CD4-positive, CD25-positive, alpha-beta regulatory T cell (primary cell): Measurements from ENCODE around the gene TTC28. TPM values are rescaled to one million over a fixed set of nuclear protein-coding genes. Genes with fewer than 3 reads are reported as not detected.

Source experiments
- ATAC-seq, 2 donors: fragments of 150-1000 bp; cut with Tn5 transposase; one replicate each; pipeline ENCODE4 v1.10.0; 2021; ENCODE audit warnings: low read depth in 2 of 2, moderate number of reproducible peaks in 2 of 2, moderate library complexity in 1 of 2
- DNase-seq, 3 donors: peaks; one replicate each; pipeline versions ENCODE4 v3.0.0 to v3.0.0-alpha.2; 2012 to 2022; ENCODE audit warnings: mixed read lengths in 1 of 3
- H3K27ac ChIP-seq: one replicate; pipeline ENCODE4 v1.7.0; 2013; ENCODE audit warnings: mild to moderate bottlenecking, low read length; ENCODE audit not compliant: insufficient read depth, poor library complexity, severe bottlenecking
- H3K27me3 ChIP-seq: one replicate; pipeline ENCODE4 v1.7.0; 2013; ENCODE audit warnings: low read length; ENCODE audit not compliant: control insufficient read depth, insufficient read depth
- H3K36me3 ChIP-seq: one replicate; pipeline ENCODE4 v1.7.0; 2013; ENCODE audit warnings: mild to moderate bottlenecking, low read length, moderate library complexity; ENCODE audit not compliant: control insufficient read depth, insufficient read depth
- H3K4me1 ChIP-seq: 2 replicates; pipeline ENCODE4 v1.7.0; 2013; ENCODE audit warnings: mild to moderate bottlenecking, low read length; ENCODE audit not compliant: insufficient read depth, control insufficient read depth, poor library complexity, severe bottlenecking
- H3K4me3 ChIP-seq: one replicate; pipeline ENCODE4 v1.7.0; 2013; ENCODE audit warnings: low read depth, mild to moderate bottlenecking, low read length, moderate library complexity
- H3K9me3 ChIP-seq, 2 experiments: 1 replicate in 1 of 2; 2 replicates in 1 of 2; pipeline ENCODE4 v1.7.0; 2013; ENCODE audit warnings: low read length in 2 of 2, mild to moderate bottlenecking in 1 of 2, moderate library complexity in 1 of 2; ENCODE audit not compliant: control insufficient read depth in 2 of 2
- H3K27ac Mint-ChIP-seq, 3 donors: one replicate each; pipeline ENCODE4 v1.8.0; 2020 to 2022; ENCODE audit warnings: mild to moderate bottlenecking in 3 of 3, mixed read lengths in 3 of 3, moderate library complexity in 2 of 3
- H3K27me3 Mint-ChIP-seq: one replicate; pipeline ENCODE4 v1.8.0; 2022; ENCODE audit warnings: mild to moderate bottlenecking, mixed read lengths
- H3K36me3 Mint-ChIP-seq: one replicate; pipeline ENCODE4 v1.8.0; 2020; ENCODE audit warnings: mixed read lengths
- H3K4me1 Mint-ChIP-seq, 4 donors: one replicate each; pipeline ENCODE4 v1.8.0; 2020 to 2022; ENCODE audit warnings: mixed read lengths in 4 of 4, mild to moderate bottlenecking in 1 of 4
- H3K4me3 Mint-ChIP-seq, 4 donors: one replicate each; pipeline ENCODE4 v1.8.0; 2020 to 2022; ENCODE audit warnings: mild to moderate bottlenecking in 4 of 4, mixed read lengths in 4 of 4, moderate library complexity in 3 of 4
- H3K9me3 Mint-ChIP-seq, 7 donors: one replicate each; pipeline ENCODE4 v1.8.0; 2020 to 2022; ENCODE audit warnings: mixed read lengths in 7 of 7, mild to moderate bottlenecking in 3 of 7, moderate library complexity in 2 of 7
- polyA plus RNA-seq, 4 donors: library from polyadenylated mRNA; unstranded; fragments of 300-500 nt; fragmentation: Illumina TruSeq; gene quantifications; one replicate each; pipeline ENCODE4 v1.2.3, GENCODE V29; 2021
- total RNA-seq: library from RNA; stranded (reverse); gene quantifications from one replicate; pipeline ENCODE4 v1.2.3, GENCODE V29; 2022

The TTC28 gene
- total and polyA plus RNA-seq, 5 donors from 2014 or later = 0.02 to 2.7 (median 0.28) TPM; not detected in 1

DNA sequence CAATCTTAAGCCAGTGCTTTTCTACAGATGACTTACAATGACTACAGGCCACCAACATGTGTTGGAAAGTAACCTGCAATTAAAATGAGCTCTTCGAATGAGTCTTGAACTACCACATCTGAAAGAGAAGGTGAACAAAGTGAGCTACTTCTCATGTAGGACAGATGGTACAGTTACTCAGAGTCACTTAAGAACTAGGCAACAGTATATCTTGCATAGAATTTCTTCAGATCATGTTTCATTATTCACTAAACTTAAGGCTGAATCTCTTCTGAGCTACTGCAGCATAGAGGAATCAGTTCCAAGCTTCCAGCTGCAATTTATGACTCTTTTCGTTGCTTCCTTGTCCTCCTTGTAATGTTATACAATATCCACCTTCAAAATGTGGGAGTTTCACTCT, 270.9 kb downstream of the TTC28 start:
- H3K36me3 Mint-ChIP-seq = no peaks in the 10 kb centered on the region
- no peak overlapping the region for H3K4me3 Mint-ChIP-seq
- no peak for ATAC-seq

DNA sequence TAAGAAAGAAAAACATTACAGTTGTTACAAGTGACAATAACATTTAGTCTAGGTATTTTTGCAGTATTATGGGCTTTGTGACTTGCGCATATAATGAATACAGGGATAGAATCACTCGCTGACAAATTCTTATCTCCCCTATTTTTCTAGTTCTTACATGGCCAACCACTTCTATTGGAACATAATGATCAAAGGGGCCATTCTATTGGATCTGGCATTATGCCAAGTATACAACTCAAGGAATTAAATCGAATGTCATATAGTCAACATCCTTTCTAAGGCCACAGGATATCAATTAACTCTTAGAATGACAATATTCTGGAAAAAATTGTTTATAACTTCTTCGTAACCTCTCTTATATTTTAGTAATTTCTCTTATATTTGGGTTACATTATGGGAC, 272.0 kb downstream of the TTC28 start:
- peaks cover 0 to 3% (median 0%) of the 10 kb centered on the region in 7 donors for H3K9me3 Mint-ChIP-seq
- Histone ChIP-seq H3K36me3 (no peaks in the 10 kb centered on the region), H3K9me3 (no peaks in the 10 kb centered on the region), H3K27ac (no peak overlapping the region), H3K4me1 (no peaks in the 10 kb centered on the region), H3K27me3 (no peaks in the 10 kb centered on the region), H3K4me3 (no peak overlapping the region)
- peaks cover 0 to 13% (median 0%) of the 10 kb centered on the region in 4 donors for H3K4me1 Mint-ChIP-seq
- peaks cover 4% of the 10 kb centered on the region for H3K27me3 Mint-ChIP-seq
- H3K36me3 Mint-ChIP-seq = no peaks in the 10 kb centered on the region
- no peak overlapping the region for H3K4me3 Mint-ChIP-seq
- peak overlapping the region in 1 of 3 donors; percentile 10 for H3K27ac Mint-ChIP-seq
- ATAC-seq (no peak), DNase-seq (no peak)

More for the DNA sequence above, 270.9 kb downstream of the TTC28 start:
- H3K4me1 Mint-ChIP-seq = peaks cover 0 to 6% (median 0%) of the 10 kb centered on the region in 4 donors
- H3K36me3 ChIP-seq = no peaks in the 10 kb centered on the region
- H3K27ac Mint-ChIP-seq = no peak overlapping the region
- no peak for DNase-seq
- peaks cover 0 to 3% (median 0%) of the 10 kb centered on the region in 7 donors for H3K9me3 Mint-ChIP-seq
- H3K27ac ChIP-seq = no peak overlapping the region
- H3K27me3 ChIP-seq = no peaks in the 10 kb centered on the region
- no peaks in the 10 kb centered on the region for H3K4me1 ChIP-seq
- peaks cover 4% of the 10 kb centered on the region for H3K27me3 Mint-ChIP-seq
- H3K4me3 ChIP-seq = no peak overlapping the region
- no peaks in the 10 kb centered on the region for H3K9me3 ChIP-seq

DNA sequence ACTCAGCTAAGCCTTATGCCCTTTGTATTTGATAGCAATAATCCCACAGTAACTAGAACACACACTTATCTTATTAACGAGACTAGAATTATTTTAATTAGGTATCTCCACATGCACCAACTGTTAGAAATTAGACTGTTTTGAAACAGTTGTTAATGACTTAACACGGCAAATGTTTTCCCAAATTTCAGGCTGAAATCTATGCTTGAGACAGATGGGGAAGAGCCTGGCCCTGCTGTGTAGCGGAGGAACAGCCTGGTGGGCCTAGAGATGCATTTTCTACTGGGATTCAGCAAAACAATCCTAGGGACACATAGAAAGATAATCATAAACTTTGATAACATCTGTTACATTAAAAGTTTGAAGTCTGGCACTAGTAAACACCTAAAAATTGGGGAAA, 273.4 kb downstream of the TTC28 start:
- H3K27ac Mint-ChIP-seq = no peak overlapping the region
- Histone ChIP-seq H3K4me1 (no peaks in the 10 kb centered on the region), H3K36me3 (no peaks in the 10 kb centered on the region), H3K27ac (no peak overlapping the region), H3K27me3 (no peaks in the 10 kb centered on the region), H3K4me3 (no peak overlapping the region), H3K9me3 (no peaks in the 10 kb centered on the region)
- ATAC-seq = no peak
- no peaks in the 10 kb centered on the region for H3K9me3 Mint-ChIP-seq
- no peak overlapping the region for H3K4me3 Mint-ChIP-seq
- H3K27me3 Mint-ChIP-seq = peaks cover 4% of the 10 kb centered on the region
- peaks cover 0 to 21% (median 0%) of the 10 kb centered on the region in 4 donors for H3K4me1 Mint-ChIP-seq
- no peaks in the 10 kb centered on the region for H3K36me3 Mint-ChIP-seq
- no peak for DNase-seq

DNA sequence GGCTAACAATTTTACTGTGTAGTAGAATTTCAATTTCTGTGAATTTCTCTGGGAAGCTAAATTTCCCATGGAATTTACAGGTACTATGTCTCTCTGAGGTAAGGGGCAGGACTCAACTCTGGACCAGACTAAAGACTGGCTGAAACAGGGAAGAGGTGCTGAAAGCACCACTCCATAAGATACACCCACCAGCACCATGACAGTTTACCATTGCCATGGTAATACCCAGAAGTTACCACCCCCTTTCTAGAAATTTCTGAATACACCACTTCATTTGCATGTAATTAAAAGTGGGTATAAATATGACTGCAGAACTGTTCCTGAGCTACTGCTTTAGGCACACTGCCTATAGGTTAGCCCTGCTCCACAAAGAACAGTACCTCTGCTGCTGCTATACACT, 274.1 kb downstream of the TTC28 start:
- Histone ChIP-seq H3K4me1 (no peaks in the 10 kb centered on the region), H3K36me3 (no peaks in the 10 kb centered on the region), H3K4me3 (no peak overlapping the region), H3K9me3 (no peaks in the 10 kb centered on the region), H3K27me3 (no peaks in the 10 kb centered on the region), H3K27ac (no peak overlapping the region)
- DNase-seq (no peak), ATAC-seq (no peak)
- no peaks in the 10 kb centered on the region for H3K36me3 Mint-ChIP-seq
- H3K4me3 Mint-ChIP-seq = no peak overlapping the region
- peaks cover 0 to 21% (median 0%) of the 10 kb centered on the region in 4 donors for H3K4me1 Mint-ChIP-seq
- no peak overlapping the region for H3K27ac Mint-ChIP-seq
- H3K27me3 Mint-ChIP-seq = peaks cover 4% of the 10 kb centered on the region
- H3K9me3 Mint-ChIP-seq = no peaks in the 10 kb centered on the region

DNA sequence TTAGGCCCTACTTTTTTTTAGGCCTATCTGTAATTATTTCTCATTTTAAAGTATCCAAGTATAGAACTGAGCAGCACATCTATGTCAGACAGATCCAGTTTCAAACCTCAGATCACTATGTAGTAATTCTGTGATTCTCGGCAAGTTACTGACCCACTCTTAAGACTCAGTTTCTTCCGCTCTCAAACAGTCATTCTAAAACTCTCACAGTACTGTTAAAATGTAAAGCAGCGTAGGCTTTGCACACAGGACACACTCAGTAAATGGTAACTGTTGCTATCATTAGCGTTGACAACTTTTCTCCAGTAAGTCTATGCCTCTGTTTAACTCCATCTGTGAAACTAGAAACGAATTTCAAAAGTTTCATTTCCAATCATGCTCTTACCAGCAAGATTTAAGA, 277.1 kb downstream of the TTC28 start:
- Mint-ChIP-seq H3K4me3 (no peak overlapping the region), H3K9me3 (peaks cover 0 to 2% (median 0%) of the 10 kb centered on the region in 7 donors), H3K27ac (peak overlapping the region in 1 of 3 donors; percentile 5), H3K36me3 (no peaks in the 10 kb centered on the region), H3K27me3 (peaks cover 4% of the 10 kb centered on the region), H3K4me1 (peaks cover 0 to 21% (median 0%) of the 10 kb centered on the region in 4 donors)
- peak in 1 of 3 donors; percentile 28 for DNase-seq
- Histone ChIP-seq H3K9me3 (no peaks in the 10 kb centered on the region), H3K27ac (no peak overlapping the region), H3K4me1 (no peaks in the 10 kb centered on the region), H3K4me3 (no peak overlapping the region), H3K36me3 (no peaks in the 10 kb centered on the region), H3K27me3 (no peaks in the 10 kb centered on the region)
- ATAC-seq = no peak

DNA sequence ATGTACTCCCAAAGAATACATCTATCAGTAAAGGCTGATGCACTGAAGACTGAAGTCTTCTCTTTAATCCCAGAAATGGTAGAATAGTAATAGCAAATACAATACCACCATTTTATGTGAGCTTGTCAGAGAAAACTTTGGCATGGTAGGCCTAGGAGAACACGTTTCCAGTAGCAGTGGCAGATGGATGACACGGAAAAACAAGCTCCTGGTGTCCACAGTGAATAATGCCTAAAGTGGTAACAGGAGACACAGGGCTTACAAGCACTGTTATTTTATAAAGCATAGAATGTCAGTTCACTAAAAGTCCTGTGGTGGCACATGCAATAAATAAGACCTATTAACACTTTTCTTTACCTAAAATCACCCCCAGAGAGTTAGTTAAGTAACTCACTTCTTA, 277.6 kb downstream of the TTC28 start:
- H3K36me3 Mint-ChIP-seq = no peaks in the 10 kb centered on the region
- H3K4me1 Mint-ChIP-seq = peaks cover 0 to 21% (median 0%) of the 10 kb centered on the region in 4 donors
- no peaks in the 10 kb centered on the region for H3K27me3 ChIP-seq
- ATAC-seq (no peak), DNase-seq (no peak)
- H3K27ac Mint-ChIP-seq = peak overlapping the region in 1 of 3 donors; percentile 5
- H3K4me3 Mint-ChIP-seq = no peak overlapping the region
- no peaks in the 10 kb centered on the region for H3K4me1 ChIP-seq
- peaks cover 4% of the 10 kb centered on the region for H3K27me3 Mint-ChIP-seq
- no peaks in the 10 kb centered on the region for H3K36me3 ChIP-seq
- H3K9me3 ChIP-seq = no peaks in the 10 kb centered on the region
- peaks cover 0 to 2% (median 0%) of the 10 kb centered on the region in 7 donors for H3K9me3 Mint-ChIP-seq
- no peak overlapping the region for H3K4me3 ChIP-seq
- no peak overlapping the region for H3K27ac ChIP-seq

DNA sequence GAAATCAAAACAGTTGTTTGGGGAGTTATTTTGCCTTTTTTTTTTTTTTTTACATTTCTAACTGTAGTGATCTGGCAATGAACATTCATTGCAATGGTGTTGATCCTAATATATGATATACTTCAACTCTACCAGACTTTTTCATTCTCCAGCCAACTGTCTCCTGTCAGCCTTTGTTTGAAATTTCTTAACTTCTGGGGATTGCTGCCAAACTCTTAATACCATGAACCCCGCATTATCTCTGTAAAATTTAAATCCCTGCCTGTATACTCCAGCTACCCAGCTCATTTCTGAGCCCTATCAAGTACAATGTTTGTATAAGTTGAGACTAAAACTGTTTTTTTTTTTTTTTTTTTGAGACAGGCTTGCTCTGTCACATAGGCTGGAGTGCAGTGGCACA, 280.7 kb downstream of the TTC28 start:
- H3K27me3 ChIP-seq = no peaks in the 10 kb centered on the region
- Mint-ChIP-seq H3K27me3 (peaks cover 4% of the 10 kb centered on the region), H3K4me3 (no peak overlapping the region), H3K36me3 (no peaks in the 10 kb centered on the region), H3K27ac (no peak overlapping the region), H3K9me3 (peaks cover 0 to 2% (median 0%) of the 10 kb centered on the region in 7 donors), H3K4me1 (peaks cover 0 to 20% (median 0%) of the 10 kb centered on the region in 4 donors)
- no peak overlapping the region for H3K27ac ChIP-seq
- no peaks in the 10 kb centered on the region for H3K4me1 ChIP-seq
- H3K36me3 ChIP-seq = no peaks in the 10 kb centered on the region
- no peak overlapping the region for H3K4me3 ChIP-seq
- DNase-seq (no peak), ATAC-seq (no peak)
- H3K9me3 ChIP-seq = no peaks in the 10 kb centered on the region

DNA sequence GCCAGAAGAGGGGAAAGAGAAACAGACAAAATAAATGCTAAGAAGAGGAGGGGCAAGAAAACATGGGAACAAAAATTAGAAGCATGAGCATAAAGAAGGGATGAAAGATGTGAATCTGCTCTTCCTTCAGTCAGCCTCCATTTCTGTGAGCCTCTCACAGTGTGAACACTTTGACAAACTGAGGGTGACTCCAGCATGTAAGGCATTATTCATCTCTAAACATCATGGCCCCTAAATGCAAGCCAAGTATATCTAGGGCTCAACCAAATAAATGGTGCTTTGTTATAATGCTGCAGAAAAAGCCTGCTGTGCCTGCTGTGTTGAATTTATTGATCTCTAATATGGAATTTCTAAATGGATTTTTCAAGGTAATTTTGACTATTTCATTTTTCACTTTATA, 281.3 kb downstream of the TTC28 start:
- H3K4me1 ChIP-seq = no peaks in the 10 kb centered on the region
- Mint-ChIP-seq H3K27ac (no peak overlapping the region), H3K36me3 (no peaks in the 10 kb centered on the region), H3K4me1 (peaks cover 0 to 20% (median 0%) of the 10 kb centered on the region in 4 donors), H3K9me3 (peaks cover 0 to 2% (median 0%) of the 10 kb centered on the region in 7 donors), H3K4me3 (no peak overlapping the region), H3K27me3 (peaks cover 4% of the 10 kb centered on the region)
- DNase-seq (no peak), ATAC-seq (no peak)
- no peak overlapping the region for H3K4me3 ChIP-seq
- no peaks in the 10 kb centered on the region for H3K27me3 ChIP-seq
- H3K36me3 ChIP-seq = no peaks in the 10 kb centered on the region
- no peak overlapping the region for H3K27ac ChIP-seq
- no peaks in the 10 kb centered on the region for H3K9me3 ChIP-seq
